ENCODE data around the gene INAVA. TPM values are rescaled to one million over a fixed set of nuclear protein-coding genes. Genes with fewer than 3 reads are reported as not detected.
"Not testable (repeated sequence)": the region's sequence is repeated elsewhere in the genome, so short reads cannot be mapped to it uniquely, and the experiment has no call there.

The INAVA gene
- total RNA-seq, 1 donor from 2014 or later, result 16.4 TPM

- DNase-seq, result not testable (repeated sequence)
Measured at GRCh38 chr1:200963888-200964287, 69.2 kb downstream of the INAVA start.

Small RNAs within 50 kb of the gene (small RNA-seq; reads per million reads assigned to genes)
- not detected for gene RNU6-704P (ENCODE audit: low replicate concordance)

Other genes starting within 250 kb of the INAVA start
- 24.5 TPM for gene DDX59, start 225.0 kb upstream of the INAVA start, total RNA-seq
- gene CAMSAP2, start 156.0 kb upstream of the INAVA start, total RNA-seq, result 36.9 TPM
- not detected for gene GPR25, start 21.9 kb upstream of the INAVA start, total RNA-seq
- gene KIF21B, start 128.8 kb downstream of the INAVA start, total RNA-seq, result 1.6 TPM
- 5.3 TPM for gene CACNA1S, start 217.5 kb downstream of the INAVA start, total RNA-seq
- not detected for gene ASCL5, start 232.3 kb downstream of the INAVA start, total RNA-seq

All from skin of body (tissue), 3 donors.